A673 (cell line): Measurements from ENCODE around the gene NPBWR2. TPM values are rescaled to one million over a fixed set of nuclear protein-coding genes. Genes with fewer than 3 reads are reported as not detected.

ENCODE experiments used
- BruUV-seq: library from RNA; stranded (reverse); fragments of 400-500 nt; replicated peaks from 2 replicates; lab custom pipeline; 2021; lab: Mats Ljungman, UMichigan
- CTCF ChIA-PET: fragments of 300-600 bp; sonication (Branson Sonifier 250); formaldehyde crosslinking; loops from one replicate; lab custom pipeline; 2022; ENCODE audit warnings: antibody characterized with exemption; lab: Charles Lee
- POLR2A ChIA-PET: fragments of 300-600 bp; sonication (Branson Sonifier 250); formaldehyde crosslinking; loops from one replicate; lab custom pipeline; 2022; ENCODE audit warnings: antibody characterized with exemption; ENCODE audit not compliant: low non-redundant PET; lab: Charles Lee
- DNase-seq: peaks from one replicate; pipeline ENCODE4 v3.0.0-alpha.2; 2015; ENCODE audit warnings: low spot score
- H3K27ac ChIP-seq: fragments of 200-600 bp; sonication (generic); 2 replicates; pipeline ENCODE4 v1.5.1; 2016; ENCODE audit warnings: mixed run types, low read depth, mild to moderate bottlenecking, mixed read lengths, antibody characterized with exemption, low read length; ENCODE audit not compliant: poor library complexity, severe bottlenecking
- H3K27me3 ChIP-seq: fragments of 200-600 bp; sonication (generic); replicated peaks from 2 replicates; pipeline ENCODE4 v1.6.1; 2017; ENCODE audit warnings: mixed run types, low read depth, mild to moderate bottlenecking, mixed read lengths, antibody characterized with exemption, low read length; ENCODE audit not compliant: insufficient read depth, poor library complexity
- H3K36me3 ChIP-seq: fragments of 200-600 bp; sonication (generic); 2 replicates; pipeline ENCODE4 v1.6.1; 2016; ENCODE audit warnings: mixed run types, mild to moderate bottlenecking, mixed read lengths, antibody characterized with exemption, low read length; ENCODE audit not compliant: insufficient read depth, poor library complexity, severe bottlenecking
- H3K4me1 ChIP-seq: fragments of 200-600 bp; sonication (generic); 2 replicates; pipeline ENCODE4 v1.6.1; 2017; ENCODE audit warnings: mixed run types, mild to moderate bottlenecking, mixed read lengths, antibody characterized with exemption, low read length; ENCODE audit not compliant: insufficient read depth, poor library complexity, severe bottlenecking
- H3K4me3 ChIP-seq: fragments of 200-600 bp; sonication (generic); 2 replicates; pipeline ENCODE4 v1.5.1; 2016; ENCODE audit warnings: low read depth, mixed run types, mild to moderate bottlenecking, mixed read lengths, low read length; ENCODE audit not compliant: poor library complexity, severe bottlenecking
- H3K9me3 ChIP-seq: fragments of 200-600 bp; sonication (generic); 2 replicates; pipeline ENCODE4 v1.6.1; 2016; ENCODE audit warnings: mixed run types, low read depth, mild to moderate bottlenecking, mixed read lengths, antibody characterized with exemption, low read length; ENCODE audit not compliant: poor library complexity, severe bottlenecking
- CTCF ChIP-seq: fragments of 300-800, 200-600 bp; sonication (generic); conservative IDR thresholded peaks from 2 replicates; pipeline ENCODE4 v1.5.1; 2017; ENCODE audit warnings: low read depth, mild to moderate bottlenecking, antibody characterized with exemption, low read length, moderate library complexity, mixed read lengths
- EZH2 ChIP-seq: fragments of 200-600 bp; sonication (generic); IDR thresholded peaks from 2 replicates; pipeline ENCODE4 v1.6.1; 2017; ENCODE audit warnings: borderline replicate concordance, low read depth, mild to moderate bottlenecking, mixed read lengths, antibody characterized with exemption, low read length; ENCODE audit not compliant: poor library complexity, severe bottlenecking
- intact Hi-C: fragments of 100-400 bp; cut with micrococcal nuclease; formaldehyde crosslinking; loops from one replicate; pipeline ENCODE4 v1.10.0; 2022; ENCODE audit not compliant: unreplicated experiment
- total RNA-seq: library from RNA; stranded (reverse); gene quantifications from 2 replicates; pipeline ENCODE4 v1.2.3, GENCODE V29; 2021

The NPBWR2 gene
- total RNA-seq, 1 experiment from 2014 or later, result not detected

DNA sequence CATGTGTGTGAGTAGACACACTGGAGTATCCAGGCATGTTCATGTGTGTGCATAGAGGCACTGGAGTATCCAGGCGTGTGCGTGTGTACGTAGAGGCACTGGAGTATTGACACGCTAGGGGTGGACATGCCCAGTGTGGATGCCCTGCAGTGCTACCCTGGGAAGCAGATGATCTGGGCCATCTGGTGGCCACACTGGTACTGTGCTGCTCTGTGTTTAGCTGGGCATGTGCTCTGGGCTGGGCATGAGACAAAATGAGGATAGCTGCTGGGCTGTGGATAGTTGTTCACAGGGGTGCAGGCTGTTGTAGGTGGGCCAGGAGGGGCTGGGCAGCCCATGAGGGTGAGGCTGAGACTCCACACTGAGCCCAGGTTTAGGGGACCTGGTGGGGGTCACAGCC, 24.0 kb upstream of the NPBWR2 start:
- CTCF ChIA-PET, result interaction anchor here (0.5 to 0.7 kb wide), 2 partner anchors 48 to 52 kb away, joined by 3 to 5 read pairs; partner anchors contain the start of gene RGS19
- POLR2A ChIA-PET, result no interaction called here
- BruUV-seq, result no TSS peak
- Histone ChIP-seq H3K36me3 (no peaks in the 10 kb centered on the region), H3K9me3 (no peaks in the 10 kb centered on the region), H3K4me1 (no peaks in the 10 kb centered on the region), H3K27ac (no peak overlapping the region), H3K27me3 (peaks cover 36% of the 10 kb centered on the region), H3K4me3 (no peak overlapping the region)
- intact Hi-C loops, result no loop called here
- DNase-seq, result peak; percentile 60
- TF ChIP-seq EZH2, result no peak
- TF ChIP-seq CTCF, result peak; percentile 50

- H3K4me1 ChIP-seq, result no peaks in the 10 kb centered on the region
- intact Hi-C loops, result no loop called here
- TF ChIP-seq CTCF (no peak), EZH2 (no peak)
- ChIA-PET POLR2A (no interaction called here), CTCF (no interaction called here)
- H3K9me3 ChIP-seq, result no peaks in the 10 kb centered on the region
- H3K4me3 ChIP-seq, result no peak overlapping the region
- H3K27me3 ChIP-seq, result peaks cover 36% of the 10 kb centered on the region
- DNase-seq, result no peak
- H3K27ac ChIP-seq, result no peak overlapping the region
- no peaks in the 10 kb centered on the region for H3K36me3 ChIP-seq
- no TSS peak for BruUV-seq
Measured at GRCh38 chr20:64130876-64131275, 23.5 kb upstream of the NPBWR2 start.

GRCh38 chr20:64130271-64130670, 22.9 kb upstream of the NPBWR2 start:
- Histone ChIP-seq H3K27me3 (peaks cover 36% of the 10 kb centered on the region), H3K4me1 (no peaks in the 10 kb centered on the region), H3K9me3 (no peaks in the 10 kb centered on the region), H3K4me3 (no peak overlapping the region), H3K27ac (no peak overlapping the region), H3K36me3 (no peaks in the 10 kb centered on the region)
- ChIA-PET POLR2A (no interaction called here), CTCF (no interaction called here)
- no peak for DNase-seq
- BruUV-seq, result no TSS peak
- intact Hi-C loops, result no loop called here
- TF ChIP-seq CTCF (no peak), EZH2 (no peak)
